Measurements from ENCODE around the gene EEF2.

GRCh38 chr19:3990815-3991117 is 5.5 kb upstream of the EEF2 start:
- TF ChIP-seq CTCF (IDR thresholded peaks at IDR 0.05; ENCODE audit: low read length) (no peak), EZH2 (IDR thresholded peaks at IDR 0.05; ENCODE audit: borderline replicate concordance, low read length) (no peak)
